CD4-positive, alpha-beta T cell treated with Interleukin-6 for 4 hours (primary cell): ENCODE results near the gene KIF1A.

Source experiments
- DNase-seq: peaks from one replicate; pipeline ENCODE4 v3.0.0-alpha.2; 2020; ENCODE audit warnings: mixed read lengths

Gene KIF1A

DNA sequence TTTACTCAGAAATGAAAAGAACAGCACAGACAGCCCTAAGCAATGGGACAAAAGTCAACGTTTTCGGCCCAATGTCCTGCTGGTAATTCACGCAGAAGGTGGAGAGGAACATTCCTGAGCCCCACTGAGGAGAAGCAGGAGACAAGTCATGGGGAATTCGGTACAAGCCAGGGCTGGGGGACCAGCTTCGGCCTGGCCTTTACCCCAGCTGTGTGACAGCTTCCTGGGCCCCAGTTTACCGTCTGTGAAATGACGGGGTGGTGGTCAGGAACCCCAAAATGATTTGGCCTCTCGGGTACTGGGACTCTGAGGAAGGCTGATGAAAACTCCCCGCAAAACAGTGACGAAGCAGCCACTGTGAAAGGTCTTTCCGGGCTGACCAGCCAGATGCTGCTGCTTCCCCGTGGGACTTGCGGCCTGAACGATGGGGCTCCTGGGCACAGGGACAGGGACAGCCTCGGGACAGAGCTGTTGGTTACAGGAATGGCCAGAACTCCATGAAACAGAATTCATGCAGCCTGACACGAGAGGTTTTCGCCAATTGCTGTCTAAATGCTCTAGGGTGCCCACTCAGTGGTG lies 21.6 kb downstream of the KIF1A start:
- DNase-seq: no peak

DNA sequence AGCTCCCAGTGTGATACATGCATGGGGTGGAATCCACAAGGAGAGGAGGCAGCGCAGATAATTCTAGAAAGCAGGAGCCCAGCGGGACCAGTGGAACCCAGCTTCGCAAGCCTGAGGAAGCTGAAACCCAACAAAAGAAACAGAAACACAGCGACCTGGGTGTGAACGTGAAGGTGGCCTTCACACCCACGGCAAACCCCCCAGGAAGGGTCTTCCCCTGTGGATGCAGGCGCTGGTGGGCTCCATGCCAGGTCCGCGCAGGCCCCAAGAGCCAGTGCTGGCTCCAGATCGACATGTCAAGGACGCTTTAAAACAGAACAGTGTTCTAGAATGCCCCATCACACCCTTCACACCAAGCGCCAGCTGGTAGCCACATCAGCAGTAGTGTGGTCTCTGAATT lies 22.1 kb downstream of the KIF1A start:
- DNase-seq: no peak

- DNase-seq: no peak
Measured at GRCh38 chr2:240797500-240797895, 22.5 kb downstream of the KIF1A start.

- DNase-seq: no peak
Measured at GRCh38 chr2:240796543-240797499, 23.2 kb downstream of the KIF1A start.

GRCh38 chr2:240795916-240796510 lies 24.0 kb downstream of the KIF1A start:
- no peak for DNase-seq

DNA sequence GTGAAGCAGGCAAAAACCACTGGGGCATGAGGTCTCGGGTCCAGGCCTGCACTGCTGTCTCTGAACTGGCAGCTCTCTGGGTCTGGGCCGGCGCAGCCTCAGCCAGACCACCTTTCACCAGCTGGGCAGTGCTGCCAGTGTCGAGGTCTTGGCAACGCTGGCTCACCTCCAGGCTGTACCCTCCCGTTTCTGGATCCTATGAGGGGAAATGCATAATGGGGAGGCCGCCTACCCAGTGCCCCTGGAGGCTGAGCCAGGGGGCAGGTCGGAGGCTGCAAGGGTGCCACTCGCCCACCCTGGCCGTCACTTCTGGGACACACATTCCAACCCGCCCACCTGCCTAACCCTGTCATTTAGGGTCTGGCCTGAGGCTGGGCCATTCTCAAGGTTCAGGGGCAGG lies 24.6 kb downstream of the KIF1A start:
- DNase-seq: no peak

- DNase-seq: no peak
Measured at GRCh38 chr2:240794178-240794721, 25.8 kb downstream of the KIF1A start.

GRCh38 chr2:240793313-240794177 lies 26.5 kb downstream of the KIF1A start:
- no peak for DNase-seq

DNA sequence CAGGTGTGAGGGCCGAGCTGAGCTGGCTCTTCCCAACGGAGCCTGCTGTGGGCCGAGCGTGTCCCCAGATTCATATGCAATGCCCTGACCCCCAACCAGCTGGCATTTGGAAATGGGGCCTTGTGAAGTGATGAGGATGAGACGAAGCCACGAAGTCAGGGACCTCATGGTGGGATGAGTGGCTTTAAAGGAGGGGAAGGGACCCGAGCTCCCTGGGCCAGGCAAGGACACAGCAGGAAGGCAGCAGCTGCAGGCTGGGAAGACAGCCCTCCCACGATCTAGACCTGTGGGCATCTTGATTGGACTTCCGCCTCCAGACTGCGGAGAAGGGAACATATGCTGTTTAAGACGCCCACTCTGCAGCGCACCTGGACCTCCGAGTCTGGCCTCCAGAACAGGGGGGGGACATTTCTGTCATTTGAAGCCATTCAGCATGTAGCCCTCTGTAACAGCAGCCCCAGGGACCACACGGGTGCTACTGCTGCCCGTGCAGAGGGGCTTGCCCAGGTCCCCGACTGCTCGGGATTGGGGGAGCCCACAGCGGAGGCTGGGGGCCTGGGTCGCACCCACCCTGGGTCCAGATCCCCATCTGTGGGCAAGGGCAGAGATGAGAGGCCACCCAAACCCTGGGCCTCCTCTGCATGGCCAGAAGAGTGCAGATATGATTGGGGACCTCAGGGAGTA lies 27.2 kb downstream of the KIF1A start:
- no peak for DNase-seq

DNA sequence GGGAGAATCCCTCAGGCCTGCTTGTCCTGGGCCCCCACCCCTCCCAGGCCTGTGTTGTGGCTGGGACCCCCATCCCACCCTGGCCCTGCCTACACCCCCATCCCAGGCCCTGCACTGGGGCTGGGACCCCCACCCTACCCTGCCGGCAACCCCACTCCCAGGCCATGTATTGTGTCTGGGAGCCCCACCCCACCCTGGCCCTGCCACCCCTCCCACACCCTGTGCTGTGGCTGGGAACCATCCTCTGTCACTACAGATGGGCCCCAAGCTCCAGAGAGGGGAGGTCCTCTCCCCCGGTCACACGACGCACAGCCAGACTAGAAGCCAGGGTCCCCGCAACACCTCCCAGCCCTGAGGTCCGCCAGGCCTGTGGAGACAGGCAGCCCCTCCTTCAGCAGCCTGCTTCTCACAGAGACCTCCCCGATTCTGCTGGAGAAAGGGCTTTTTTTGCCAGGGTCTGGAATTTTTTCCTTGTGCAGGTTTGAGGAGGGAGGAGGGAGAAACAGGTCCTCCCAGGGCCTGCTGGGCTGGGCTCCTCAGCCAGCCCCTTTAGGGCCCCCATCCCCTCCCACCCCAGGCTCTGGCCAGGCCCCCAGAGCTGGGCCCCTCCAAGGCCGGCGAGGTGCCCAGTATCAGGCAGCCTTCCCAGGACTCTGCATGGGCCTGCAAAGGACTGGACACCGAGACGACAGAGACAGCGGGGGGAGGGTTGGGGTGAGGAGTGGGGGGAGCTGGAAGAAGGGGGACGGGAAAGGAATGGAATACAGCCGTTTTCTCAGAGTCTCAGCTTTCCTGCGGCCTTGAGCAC lies 28.0 kb downstream of the KIF1A start:
- no peak for DNase-seq

GRCh38 chr2:240791221-240791800 lies 28.7 kb downstream of the KIF1A start:
- DNase-seq: no peak

- no peak for DNase-seq
Measured at GRCh38 chr2:240790370-240791220, 29.4 kb downstream of the KIF1A start.

GRCh38 chr2:240789501-240790369 lies 30.3 kb downstream of the KIF1A start:
- no peak for DNase-seq

DNA sequence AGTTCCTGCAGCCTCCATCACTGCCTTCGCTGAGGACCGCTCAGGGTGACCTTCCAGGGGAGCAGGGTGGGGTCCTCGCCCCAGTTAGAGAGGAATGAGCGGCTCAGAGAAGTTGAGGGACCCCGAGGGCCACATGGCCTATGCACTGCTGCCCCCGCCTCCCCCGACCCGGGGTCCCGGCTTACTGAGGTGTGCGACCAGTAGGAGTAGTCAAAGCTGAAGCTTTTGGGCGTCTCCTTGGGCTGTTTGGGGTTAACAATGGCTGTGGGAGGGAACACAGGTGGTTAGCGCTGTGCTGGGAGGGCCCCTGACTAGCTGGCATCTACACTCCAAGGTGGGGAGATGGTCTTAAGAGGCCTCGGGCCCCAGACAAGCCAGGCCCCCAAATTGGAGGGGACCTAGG lies 31.0 kb downstream of the KIF1A start:
- no peak for DNase-seq

DNA sequence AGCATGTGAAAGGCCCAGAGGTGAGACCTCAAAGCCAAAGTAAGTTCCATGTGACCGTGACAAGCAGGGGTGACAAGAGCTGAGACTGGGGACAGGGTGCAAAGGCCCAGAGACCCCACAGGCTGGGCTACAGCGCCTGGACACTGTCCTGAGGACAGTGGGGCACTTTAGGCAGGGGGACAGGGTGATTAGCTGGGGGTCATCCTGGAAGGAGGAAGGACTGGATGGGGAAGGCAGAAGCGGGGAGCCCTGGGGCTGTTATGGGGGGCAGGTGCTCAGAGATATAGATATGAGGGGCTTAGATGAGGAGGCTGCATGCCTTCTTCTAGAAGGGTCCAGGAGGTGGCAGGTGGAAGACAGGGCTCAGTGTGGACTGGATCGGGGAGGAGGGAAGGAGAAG lies 31.5 kb downstream of the KIF1A start:
- DNase-seq: no peak

- DNase-seq: no peak
Measured at GRCh38 chr2:240787521-240788472, 32.2 kb downstream of the KIF1A start.

- no peak for DNase-seq
Measured at GRCh38 chr2:240786871-240787311, 33.1 kb downstream of the KIF1A start.
